BLaER1 (cell line): ENCODE data around the gene C2CD2.

Experiments used
- H3K27ac ChIP-seq: shearing (Covaris generic); formaldehyde crosslinking; 2 replicates; pipeline ENCODE4 v1.8.1; 2022
- H3K27me3 ChIP-seq: shearing (Covaris generic); formaldehyde crosslinking; 2 replicates; pipeline ENCODE4 v1.8.1; 2022
- H3K36me3 ChIP-seq: shearing (Covaris generic); formaldehyde crosslinking; 2 replicates; pipeline ENCODE4 v1.8.1; 2022
- H3K4me1 ChIP-seq: shearing (Covaris generic); formaldehyde crosslinking; 2 replicates; pipeline ENCODE4 v1.8.1; 2022
- H3K4me2 ChIP-seq: shearing (Covaris generic); formaldehyde crosslinking; 2 replicates; pipeline ENCODE4 v1.8.1; 2022
- H3K4me3 ChIP-seq: shearing (Covaris generic); formaldehyde crosslinking; 2 replicates; pipeline ENCODE4 v1.8.1; 2022
- H3K9ac ChIP-seq: shearing (Covaris generic); formaldehyde crosslinking; 2 replicates; pipeline ENCODE4 v1.8.1; 2022
- H3K9me3 ChIP-seq: shearing (Covaris generic); formaldehyde crosslinking; 2 replicates; pipeline ENCODE4 v1.8.1; 2022
- H4K20me1 ChIP-seq: shearing (Covaris generic); formaldehyde crosslinking; 2 replicates; pipeline ENCODE4 v1.8.1; 2022
- Cebpa-rat ChIP-seq: shearing (Covaris generic); IDR thresholded peaks from 2 replicates; pipeline ENCODE4 v1.8.1; 2022

C2CD2 gene

GRCh38 chr21:41925767-41926116 lies 28.1 kb downstream of the C2CD2 start:
- no peaks in the 10 kb centered on the region for H3K9me3 ChIP-seq
- H3K27ac ChIP-seq: peak overlapping the region; percentile 91
- H3K4me1 ChIP-seq: peaks cover 97% of the 10 kb centered on the region
- no peaks in the 10 kb centered on the region for H3K36me3 ChIP-seq
- H3K4me3 ChIP-seq: peak overlapping the region; percentile 64
- H4K20me1 ChIP-seq: no peaks in the 10 kb centered on the region
- no peaks in the 10 kb centered on the region for H3K27me3 ChIP-seq
- TF ChIP-seq Cebpa-rat: no peak
- H3K9ac ChIP-seq: peak overlapping the region; percentile 85
- peak overlapping the region; percentile 97 for H3K4me2 ChIP-seq

GRCh38 chr21:41924368-41924754 lies 29.5 kb downstream of the C2CD2 start:
- peak overlapping the region; percentile 97 for H3K4me2 ChIP-seq
- peak overlapping the region; percentile 60; the same call in 1 of the 2 replicates for H3K27ac ChIP-seq
- no peak overlapping the region; the same call in 1 of the 2 replicates for H3K4me3 ChIP-seq

GRCh38 chr21:41923631-41924367 lies 30.0 kb downstream of the C2CD2 start:
- H3K27me3 ChIP-seq: no peaks in the 10 kb centered on the region
- peaks cover 87% of the 10 kb centered on the region for H3K4me1 ChIP-seq
- no peak overlapping the region; the same call in 1 of the 2 replicates for H3K4me3 ChIP-seq
- H4K20me1 ChIP-seq: no peaks in the 10 kb centered on the region
- TF ChIP-seq Cebpa-rat: no peak
- peak overlapping the region; percentile 97 for H3K4me2 ChIP-seq
- H3K9me3 ChIP-seq: no peaks in the 10 kb centered on the region
- H3K27ac ChIP-seq: peak overlapping the region; percentile 60
- peaks cover 11% of the 10 kb centered on the region; the same call in 1 of the 2 replicates for H3K36me3 ChIP-seq
- peak overlapping the region; percentile 61 for H3K9ac ChIP-seq

More at GRCh38 chr21:41924368-41924754, 29.5 kb downstream of the C2CD2 start:
- Histone ChIP-seq H3K4me1 (peaks cover 92% of the 10 kb centered on the region), H4K20me1 (no peaks in the 10 kb centered on the region), H3K9me3 (no peaks in the 10 kb centered on the region), H3K27me3 (no peaks in the 10 kb centered on the region), H3K9ac (peak overlapping the region; percentile 61), H3K36me3 (0 out of 2 replicates have a peak, but pooled peaks cover 6% of the 10 kb centered on the region)
- no peak for TF ChIP-seq Cebpa-rat

GRCh38 chr21:41923186-41923585 lies 30.6 kb downstream of the C2CD2 start:
- Histone ChIP-seq H4K20me1 (no peaks in the 10 kb centered on the region), H3K36me3 (peaks cover 17% of the 10 kb centered on the region), H3K9ac (no peak overlapping the region), H3K4me3 (no peak overlapping the region), H3K4me2 (peak overlapping the region; percentile 97), H3K4me1 (peaks cover 80% of the 10 kb centered on the region), H3K9me3 (no peaks in the 10 kb centered on the region), H3K27me3 (no peaks in the 10 kb centered on the region), H3K27ac (0 out of 2 replicates have a peak overlapping the region, but pooled peaks have one; percentile 60)
- no peak for TF ChIP-seq Cebpa-rat

- no peaks in the 10 kb centered on the region for H3K9me3 ChIP-seq
- H3K36me3 ChIP-seq: peaks cover 38% of the 10 kb centered on the region
- TF ChIP-seq Cebpa-rat: no peak
- peak overlapping the region; percentile 97 for H3K4me2 ChIP-seq
- no peak overlapping the region for H3K4me3 ChIP-seq
- no peak overlapping the region for H3K9ac ChIP-seq
- peaks cover 62% of the 10 kb centered on the region for H3K4me1 ChIP-seq
- no peaks in the 10 kb centered on the region for H3K27me3 ChIP-seq
- no peaks in the 10 kb centered on the region for H4K20me1 ChIP-seq
- H3K27ac ChIP-seq: no peak overlapping the region
Observed at GRCh38 chr21:41921021-41921420, 32.8 kb downstream of the C2CD2 start.

GRCh38 chr21:41920476-41920875 lies 33.3 kb downstream of the C2CD2 start:
- TF ChIP-seq Cebpa-rat: no peak
- peaks cover 56% of the 10 kb centered on the region for H3K4me1 ChIP-seq

GRCh38 chr21:41919666-41920398 lies 34.0 kb downstream of the C2CD2 start:
- no peak for TF ChIP-seq Cebpa-rat
- H3K4me3 ChIP-seq: no peak overlapping the region
- H4K20me1 ChIP-seq: no peaks in the 10 kb centered on the region
- H3K27me3 ChIP-seq: no peaks in the 10 kb centered on the region
- H3K9ac ChIP-seq: no peak overlapping the region
- peaks cover 50% of the 10 kb centered on the region for H3K4me1 ChIP-seq
- no peak overlapping the region for H3K4me2 ChIP-seq
- H3K36me3 ChIP-seq: peaks cover 50% of the 10 kb centered on the region
- H3K9me3 ChIP-seq: no peaks in the 10 kb centered on the region
- peak overlapping the region; percentile 25 for H3K27ac ChIP-seq

More at GRCh38 chr21:41920476-41920875, 33.3 kb downstream of the C2CD2 start:
- Histone ChIP-seq H4K20me1 (no peaks in the 10 kb centered on the region), H3K9me3 (no peaks in the 10 kb centered on the region), H3K27me3 (no peaks in the 10 kb centered on the region), H3K36me3 (peaks cover 44% of the 10 kb centered on the region), H3K9ac (no peak overlapping the region), H3K4me3 (no peak overlapping the region), H3K27ac (no peak overlapping the region), H3K4me2 (peak overlapping the region; percentile 97)

- Histone ChIP-seq H3K4me3 (no peak overlapping the region), H3K9me3 (no peaks in the 10 kb centered on the region), H3K4me2 (no peak overlapping the region), H3K9ac (no peak overlapping the region), H4K20me1 (no peaks in the 10 kb centered on the region), H3K27me3 (no peaks in the 10 kb centered on the region), H3K36me3 (peaks cover 61% of the 10 kb centered on the region), H3K27ac (no peak overlapping the region), H3K4me1 (peaks cover 39% of the 10 kb centered on the region)
- TF ChIP-seq Cebpa-rat: no peak
Observed at GRCh38 chr21:41918561-41919358, 35.1 kb downstream of the C2CD2 start.

- Histone ChIP-seq H3K4me3 (no peak overlapping the region), H3K27me3 (no peaks in the 10 kb centered on the region), H3K36me3 (peaks cover 73% of the 10 kb centered on the region), H3K27ac (no peak overlapping the region), H4K20me1 (no peaks in the 10 kb centered on the region), H3K4me2 (no peak overlapping the region), H3K9me3 (no peaks in the 10 kb centered on the region), H3K9ac (no peak overlapping the region), H3K4me1 (peaks cover 27% of the 10 kb centered on the region)
- TF ChIP-seq Cebpa-rat: no peak
Observed at GRCh38 chr21:41917531-41917930, 36.3 kb downstream of the C2CD2 start.
